Keratinocyte (primary cell): ENCODE measurements around the gene GANAB. TPM values are rescaled to one million over a fixed set of nuclear protein-coding genes. Genes with fewer than 3 reads are reported as not detected.

Source experiments
- DNase-seq: peaks from one replicate; pipeline ENCODE4 v3.0.0-alpha.2; 2011; ENCODE audit warnings: low read depth, missing footprints, low spot score
- FAIRE-seq: peaks from 2 replicates; lab custom pipeline; 2011; peaks lifted over from hg19 to GRCh38; lab: Jason Lieb, UNC
- H2AFZ ChIP-seq: 2 replicates; pipeline ENCODE4 v1.6.0; 2012; ENCODE audit warnings: low read length, control low read depth, inconsistent platforms; ENCODE audit not compliant: control insufficient read depth
- H3K27ac ChIP-seq: 2 replicates; pipeline ENCODE4 v1.5.1; 2011; ENCODE audit warnings: low read length; ENCODE audit not compliant: control insufficient read depth, insufficient read depth
- H3K27me3 ChIP-seq: 3 replicates; pipeline ENCODE4 v1.6.0; 2011; ENCODE audit warnings: low read length; ENCODE audit not compliant: control insufficient read depth, insufficient read depth; ENCODE audit errors: extremely low read depth
- H3K36me3 ChIP-seq, 2 experiments: 2 replicates in 1 of 2; 3 replicates in 1 of 2; pipeline ENCODE4 v1.5.1; 2011; ENCODE audit warnings: low read length in 2 of 2, mild to moderate bottlenecking in 1 of 2; ENCODE audit not compliant: control insufficient read depth in 2 of 2, insufficient read depth in 2 of 2; ENCODE audit errors: extremely low read depth in 1 of 2
- H3K4me1 ChIP-seq: 3 replicates; pipeline ENCODE4 v1.5.1; 2011; ENCODE audit warnings: low read length; ENCODE audit not compliant: control insufficient read depth, insufficient read depth; ENCODE audit errors: extremely low read depth
- H3K4me2 ChIP-seq: 3 replicates; pipeline ENCODE4 v1.6.0; 2011; ENCODE audit warnings: low read depth, low read length; ENCODE audit not compliant: control insufficient read depth, insufficient read depth; ENCODE audit errors: extremely low read depth
- H3K4me3 ChIP-seq, 3 experiments: fragments of 200-600 bp in 1 of 3; sonication (generic) in 1 of 3; 2 replicates in 2 of 3; 3 replicates in 1 of 3; pipeline ENCODE4 v1.5.1; 2011 to 2016; ENCODE audit warnings: low read length in 3 of 3, mild to moderate bottlenecking in 3 of 3, control low read depth in 2 of 3, inconsistent platforms in 1 of 3, low read depth in 1 of 3, mixed read lengths in 1 of 3, mixed run types in 1 of 3, moderate library complexity in 1 of 3; ENCODE audit not compliant: control insufficient read depth in 2 of 3, insufficient read depth in 2 of 3; ENCODE audit errors: extremely low read depth in 1 of 3
- H3K79me2 ChIP-seq: 2 replicates; pipeline ENCODE4 v1.6.0; 2012; ENCODE audit warnings: low read length; ENCODE audit not compliant: control insufficient read depth, insufficient read depth
- H3K9ac ChIP-seq: 3 replicates; pipeline ENCODE4 v1.6.0; 2011; ENCODE audit warnings: low read length; ENCODE audit not compliant: control insufficient read depth, insufficient read depth; ENCODE audit errors: extremely low read depth
- H3K9me1 ChIP-seq: 3 replicates; pipeline ENCODE4 v1.6.0; 2011; ENCODE audit warnings: low read length; ENCODE audit not compliant: control insufficient read depth, insufficient read depth; ENCODE audit errors: extremely low read depth
- H3K9me3 ChIP-seq: 2 replicates; pipeline ENCODE4 v1.5.1; 2012; ENCODE audit warnings: low read depth, low read length; ENCODE audit not compliant: control insufficient read depth
- H4K20me1 ChIP-seq: 3 replicates; pipeline ENCODE4 v1.6.0; 2011; ENCODE audit warnings: low read length; ENCODE audit not compliant: control insufficient read depth, insufficient read depth; ENCODE audit errors: extremely low read depth
- EZH2 ChIP-seq: IDR thresholded peaks from one replicate; pipeline ENCODE4 v1.6.1; 2012; ENCODE audit warnings: inconsistent platforms, mild to moderate bottlenecking, low read length, moderate library complexity
- dilution Hi-C: fragments of 300-500 bp; cut with MboI; formaldehyde crosslinking; loops from one replicate; pipeline ENCODE4 v1.7.0; 2020; ENCODE audit warnings: low sequenced_read_pairs; ENCODE audit not compliant: extremely low pct_ligation_motif_present
- polyA plus RNA-seq, 5 experiments: library from polyadenylated mRNA; depleted of rRNA in 3 of 5; stranded (reverse) in 3 of 5; stranded (forward) in 1 of 5; unstranded in 1 of 5; fragments of >200 nt; gene quantifications; 1 replicate in 1 of 5; 2 replicates in 3 of 5; 3 replicates in 1 of 5; pipeline versions ENCODE4 v1.2.1 to v1.2.3, GENCODE V29; 2011 to 2012; ENCODE audit warnings: missing spikeins in 2 of 5, low read depth in 1 of 5, low replicate concordance in 1 of 5
- TF ChIP-seq, protein P1 (sequence below), 3 experiments: IDR thresholded peaks in 1 of 3; conservative IDR thresholded peaks in 1 of 3; optimal IDR thresholded peaks in 1 of 3; 2 replicates in 2 of 3; 3 replicates in 1 of 3; pipeline versions ENCODE3 to v1.5.1; 2011; ENCODE audit warnings: low read length in 3 of 3, mild to moderate bottlenecking in 3 of 3, moderate library complexity in 2 of 3, control low read depth in 1 of 3, inconsistent platforms in 1 of 3; ENCODE audit not compliant: insufficient read depth in 2 of 3; ENCODE audit errors: extremely low read depth in 1 of 3

Gene GANAB
- polyA plus RNA-seq, 1 donor (not counting 4 experiments of a cell fraction or from before 2014, with no cell fraction given), result 153 TPM

DNA sequence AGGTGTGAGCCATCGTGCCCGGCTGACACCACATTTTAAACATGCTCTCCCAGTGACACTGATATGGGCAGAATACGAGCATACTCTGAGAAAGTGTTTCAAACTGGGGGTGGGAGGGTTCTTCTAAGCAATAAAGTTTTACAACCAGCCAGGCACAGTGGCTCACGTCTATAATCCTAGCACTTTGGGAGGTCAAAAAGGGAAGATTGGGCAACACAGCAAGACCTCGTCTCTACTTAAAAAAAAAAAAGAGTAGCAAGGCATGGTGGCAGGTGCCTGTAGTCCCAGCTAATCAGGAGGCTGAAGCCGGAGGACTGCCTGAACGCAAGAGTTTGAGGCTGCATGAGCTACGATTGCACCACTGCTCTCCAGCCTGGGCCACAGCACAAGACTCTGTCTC lies 2.2 kb downstream of the GANAB start:
- H3K4me1 ChIP-seq, result peaks cover 15% of the 10 kb centered on the region
- dilution Hi-C loops, result no loop called here
- DNase-seq (no peak), FAIRE-seq (no peak)
- TF ChIP-seq EZH2, result no peak
- TF ChIP-seq, protein P1, sequence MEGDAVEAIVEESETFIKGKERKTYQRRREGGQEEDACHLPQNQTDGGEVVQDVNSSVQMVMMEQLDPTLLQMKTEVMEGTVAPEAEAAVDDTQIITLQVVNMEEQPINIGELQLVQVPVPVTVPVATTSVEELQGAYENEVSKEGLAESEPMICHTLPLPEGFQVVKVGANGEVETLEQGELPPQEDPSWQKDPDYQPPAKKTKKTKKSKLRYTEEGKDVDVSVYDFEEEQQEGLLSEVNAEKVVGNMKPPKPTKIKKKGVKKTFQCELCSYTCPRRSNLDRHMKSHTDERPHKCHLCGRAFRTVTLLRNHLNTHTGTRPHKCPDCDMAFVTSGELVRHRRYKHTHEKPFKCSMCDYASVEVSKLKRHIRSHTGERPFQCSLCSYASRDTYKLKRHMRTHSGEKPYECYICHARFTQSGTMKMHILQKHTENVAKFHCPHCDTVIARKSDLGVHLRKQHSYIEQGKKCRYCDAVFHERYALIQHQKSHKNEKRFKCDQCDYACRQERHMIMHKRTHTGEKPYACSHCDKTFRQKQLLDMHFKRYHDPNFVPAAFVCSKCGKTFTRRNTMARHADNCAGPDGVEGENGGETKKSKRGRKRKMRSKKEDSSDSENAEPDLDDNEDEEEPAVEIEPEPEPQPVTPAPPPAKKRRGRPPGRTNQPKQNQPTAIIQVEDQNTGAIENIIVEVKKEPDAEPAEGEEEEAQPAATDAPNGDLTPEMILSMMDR (optimal IDR thresholded peaks at IDR 0.05 in 1 of 3, IDR thresholded peaks at IDR 0.05 in 1 of 3, conservative IDR thresholded peaks at IDR 0.05 in 1 of 3; ENCODE audit: extremely low read depth in 1 of 3, insufficient read depth in 2 of 3, low read length in 3 of 3), result no peak
- H4K20me1 ChIP-seq, result no peaks in the 10 kb centered on the region
- H3K36me3 ChIP-seq, result peaks cover 13 to 17% of the 10 kb centered on the region in 2 experiments
- H2AFZ ChIP-seq, result no peak overlapping the region
- H3K9ac ChIP-seq, result no peak overlapping the region
- H3K9me1 ChIP-seq, result peaks cover 3% of the 10 kb centered on the region
- no peak overlapping the region for H3K4me3 ChIP-seq
- H3K27ac ChIP-seq, result no peak overlapping the region
- no peaks in the 10 kb centered on the region for H3K27me3 ChIP-seq
- H3K4me2 ChIP-seq, result no peak overlapping the region
- peaks cover 52% of the 10 kb centered on the region for H3K79me2 ChIP-seq
- no peaks in the 10 kb centered on the region for H3K9me3 ChIP-seq

DNA sequence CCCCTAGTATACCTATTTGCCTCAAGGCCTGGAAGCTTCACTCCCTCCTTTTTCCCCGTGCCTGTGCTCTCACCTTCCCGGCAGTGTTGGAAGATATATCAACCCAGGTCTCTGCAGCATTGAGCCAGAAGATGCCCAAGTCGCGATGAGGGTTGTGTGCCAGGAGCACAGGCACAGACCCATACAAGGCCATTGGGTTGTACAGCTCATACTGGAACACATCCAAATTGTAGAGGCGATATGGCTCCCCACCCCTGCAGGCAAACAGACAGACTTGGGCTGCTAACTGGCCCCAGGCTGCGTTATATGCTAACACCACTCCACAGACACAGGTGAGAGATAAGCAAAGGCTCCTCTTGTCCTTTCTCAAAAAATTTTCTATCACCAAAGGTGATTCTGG lies 13.9 kb downstream of the GANAB start:
- no peak overlapping the region for H3K4me3 ChIP-seq
- no peak overlapping the region for H3K9ac ChIP-seq
- no peak for DNase-seq
- H3K4me2 ChIP-seq, result no peak overlapping the region
- H3K4me1 ChIP-seq, result no peaks in the 10 kb centered on the region
- H3K27ac ChIP-seq, result no peak overlapping the region
- H3K9me3 ChIP-seq, result no peaks in the 10 kb centered on the region
- no peaks in the 10 kb centered on the region for H3K27me3 ChIP-seq
- peaks cover 47 to 71% of the 10 kb centered on the region in 2 experiments for H3K36me3 ChIP-seq
- TF ChIP-seq, protein P1 (optimal IDR thresholded peaks at IDR 0.05 in 1 of 3, IDR thresholded peaks at IDR 0.05 in 1 of 3, conservative IDR thresholded peaks at IDR 0.05 in 1 of 3; ENCODE audit: extremely low read depth in 1 of 3, insufficient read depth in 2 of 3, low read length in 3 of 3), result no peak
- TF ChIP-seq EZH2, result no peak
- H2AFZ ChIP-seq, result no peak overlapping the region
- peaks cover 1% of the 10 kb centered on the region for H3K79me2 ChIP-seq
- dilution Hi-C loops, result no loop called here
- H4K20me1 ChIP-seq, result peaks cover 3% of the 10 kb centered on the region
- H3K9me1 ChIP-seq, result no peaks in the 10 kb centered on the region
- no peak for FAIRE-seq
